Fibroblast of peridontal ligament (primary cell): Measurements from ENCODE around the gene AP3M1.
A peak's percentile ranks its signal among the peaks of the same experiment; 100 is the strongest.

Source experiments
- DNase-seq: peaks from one replicate; pipeline ENCODE4 v3.0.0-alpha.2; 2010; ENCODE audit errors: extremely low read depth

The AP3M1 gene

GRCh38 chr10:74114041-74114448, 36.6 kb downstream of the AP3M1 start:
- DNase-seq: no peak

DNA sequence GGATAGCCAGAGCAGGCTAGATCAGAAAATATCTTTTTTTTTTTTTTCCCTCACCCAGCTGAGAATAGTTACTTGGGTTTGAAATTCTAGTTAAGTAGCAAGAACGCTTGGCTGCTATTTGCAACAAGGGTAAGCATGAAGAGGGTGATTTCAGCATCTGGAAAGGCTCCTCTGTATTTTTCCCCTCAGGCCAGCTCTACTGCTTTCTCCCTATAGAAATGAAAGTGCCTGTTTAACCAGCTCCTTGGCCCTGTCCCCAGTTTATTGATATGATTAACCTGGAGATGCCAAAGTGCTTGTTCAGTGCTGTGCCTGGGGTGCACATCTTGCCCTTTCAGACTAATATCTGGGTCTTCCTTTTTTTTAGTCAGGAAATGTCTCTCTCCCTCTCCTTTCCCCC, 37.1 kb downstream of the AP3M1 start:
- peak; percentile 71 for DNase-seq

GRCh38 chr10:74111799-74112198, 38.8 kb downstream of the AP3M1 start:
- DNase-seq: no peak

DNA sequence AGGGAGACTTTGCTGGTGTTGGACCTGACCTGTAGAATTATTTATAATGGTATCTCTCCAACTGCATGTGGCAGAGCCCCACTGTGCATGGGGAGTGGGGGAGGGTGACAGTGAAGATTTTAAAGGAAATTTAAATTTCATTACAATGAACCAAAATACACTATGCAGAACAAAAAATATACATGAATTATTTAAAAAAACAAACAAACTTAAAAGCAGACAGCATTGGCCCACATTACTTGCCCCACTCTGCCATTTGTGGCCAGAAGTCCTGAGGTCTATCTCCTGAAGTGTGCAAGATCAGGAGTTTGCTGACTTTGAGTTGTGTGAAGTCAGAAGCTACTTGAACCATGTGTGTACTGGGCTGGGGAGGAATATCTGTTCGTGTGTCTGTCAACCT, 40.5 kb downstream of the AP3M1 start:
- no peak for DNase-seq

DNA sequence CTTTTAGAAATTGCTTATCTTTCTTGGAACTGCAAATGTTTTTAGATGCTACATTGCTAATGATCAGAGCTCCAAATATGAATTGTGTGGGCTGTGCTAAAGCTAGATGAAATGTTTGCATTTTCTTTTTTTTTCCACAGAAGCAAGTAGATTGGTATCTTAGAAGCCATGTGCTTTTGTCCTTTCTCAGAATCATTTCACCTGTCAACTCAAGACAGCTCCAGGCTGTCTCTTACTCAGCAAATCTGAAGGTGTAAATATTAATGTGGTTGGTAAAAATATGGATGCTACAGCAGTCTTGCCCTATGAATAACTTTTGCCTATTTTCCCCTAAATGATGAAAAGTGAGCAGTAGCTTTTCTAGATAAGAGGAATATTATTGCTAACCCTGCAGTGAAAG, 41.2 kb downstream of the AP3M1 start:
- no peak for DNase-seq

GRCh38 chr10:74107391-74107790, 43.2 kb downstream of the AP3M1 start:
- DNase-seq: no peak

- DNase-seq: no peak
Observed at GRCh38 chr10:74104996-74105395, 45.6 kb downstream of the AP3M1 start.

- DNase-seq: no peak
Observed at GRCh38 chr10:74104480-74104879, 46.1 kb downstream of the AP3M1 start.

- peak; percentile 48 for DNase-seq
Observed at GRCh38 chr10:74103560-74104258, 46.9 kb downstream of the AP3M1 start.

DNA sequence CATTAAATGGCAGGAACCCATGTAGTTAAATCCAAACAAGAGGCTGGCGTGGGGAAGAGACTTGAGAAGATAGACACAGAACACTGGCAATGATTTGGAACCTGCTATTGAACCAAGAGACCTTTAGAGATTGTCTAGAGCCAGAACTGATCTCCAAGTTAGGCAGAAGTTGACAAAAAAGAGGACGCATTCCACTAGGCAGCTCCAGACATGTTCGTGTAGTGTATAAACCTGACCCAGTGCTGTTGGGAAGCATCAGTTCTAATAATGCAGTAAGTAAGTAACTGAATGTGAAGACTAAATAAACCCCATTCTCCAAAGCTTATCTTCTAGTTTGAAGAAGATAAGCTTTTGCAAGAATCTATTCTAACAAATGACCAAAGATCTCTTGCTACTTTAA, 50.8 kb downstream of the AP3M1 start:
- no peak for DNase-seq

- no peak for DNase-seq
Observed at GRCh38 chr10:74099420-74099819, 51.2 kb downstream of the AP3M1 start.

GRCh38 chr10:74097776-74098175, 52.9 kb downstream of the AP3M1 start:
- no peak for DNase-seq

- DNase-seq: no peak
Observed at GRCh38 chr10:74096777-74097176, 53.9 kb downstream of the AP3M1 start.

- no peak for DNase-seq
Observed at GRCh38 chr10:74094231-74094630, 56.4 kb downstream of the AP3M1 start.

DNA sequence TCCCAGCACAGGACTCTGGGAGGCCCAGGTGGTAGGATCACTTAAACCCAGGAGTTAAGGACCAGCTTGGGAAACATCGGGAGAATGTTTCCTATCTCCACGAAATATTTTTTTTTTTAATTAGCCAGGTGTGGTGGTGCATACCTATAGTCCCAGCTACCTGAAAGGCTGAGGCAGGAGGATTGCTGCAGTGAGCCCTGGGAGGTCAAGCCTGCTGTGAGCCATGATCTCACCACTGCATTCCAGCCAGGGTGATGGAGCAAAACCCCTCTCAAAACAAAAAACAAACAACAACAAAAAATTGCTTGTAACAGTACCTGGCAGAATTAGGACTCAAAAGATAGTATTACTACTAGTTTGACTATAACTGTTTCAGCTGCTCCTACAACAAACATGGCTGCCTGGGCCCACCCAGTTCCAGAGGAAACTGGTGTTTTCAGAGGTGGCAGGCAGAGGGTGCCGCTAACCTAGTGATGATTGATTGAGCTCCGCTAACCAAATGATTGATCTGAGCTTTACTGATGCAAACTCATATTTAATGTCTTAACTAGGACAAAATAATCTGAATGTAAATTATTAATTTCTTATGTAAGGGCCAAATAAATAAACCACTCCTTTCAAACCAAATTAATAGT, 57.0 kb downstream of the AP3M1 start:
- DNase-seq: no peak

GRCh38 chr10:74092372-74092771, 58.3 kb downstream of the AP3M1 start:
- DNase-seq: no peak

- DNase-seq: no peak
Observed at GRCh38 chr10:74088722-74089121, 61.9 kb downstream of the AP3M1 start.

GRCh38 chr10:74086317-74086716, 64.3 kb downstream of the AP3M1 start:
- DNase-seq: no peak

- DNase-seq: no peak
Observed at GRCh38 chr10:74084955-74085354, 65.7 kb downstream of the AP3M1 start.

- DNase-seq: no peak
Observed at GRCh38 chr10:74083304-74083703, 67.3 kb downstream of the AP3M1 start.

DNA sequence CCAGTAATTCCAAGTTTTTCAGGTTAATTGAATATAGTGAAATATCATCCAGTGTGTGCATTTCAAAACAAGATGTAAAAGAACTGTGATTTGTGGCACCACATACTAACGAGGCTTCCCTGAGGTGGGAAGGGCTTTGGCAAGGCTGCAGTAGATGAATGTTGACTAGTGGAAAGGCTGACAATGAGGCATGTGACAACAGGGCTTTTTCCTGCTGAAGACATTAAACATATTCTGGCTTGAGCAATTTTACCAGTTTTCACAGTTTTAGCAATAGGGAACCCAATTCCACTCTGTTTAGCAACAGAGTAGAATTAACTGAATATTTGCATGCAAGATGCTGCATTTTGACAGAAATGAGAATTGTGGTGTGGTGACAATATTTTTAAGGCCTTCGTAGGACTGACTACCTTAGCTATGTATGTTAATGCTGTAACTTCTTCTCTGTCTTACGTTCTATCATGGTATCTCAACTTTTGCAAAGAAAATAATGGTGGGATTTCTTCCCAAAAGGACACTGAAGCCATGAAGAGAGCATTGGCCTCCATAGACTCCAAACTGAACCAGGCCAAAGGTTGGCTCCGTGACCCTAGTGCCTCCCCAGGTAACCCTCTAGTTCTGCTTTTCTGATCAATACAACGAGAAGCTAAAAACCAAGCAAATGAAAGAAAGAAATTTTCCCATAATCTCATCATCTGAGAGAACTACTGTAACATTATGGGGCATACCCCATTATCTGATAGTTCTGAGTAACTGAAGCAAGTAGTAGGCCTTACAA, 68.5 kb downstream of the AP3M1 start:
- no peak for DNase-seq

DNA sequence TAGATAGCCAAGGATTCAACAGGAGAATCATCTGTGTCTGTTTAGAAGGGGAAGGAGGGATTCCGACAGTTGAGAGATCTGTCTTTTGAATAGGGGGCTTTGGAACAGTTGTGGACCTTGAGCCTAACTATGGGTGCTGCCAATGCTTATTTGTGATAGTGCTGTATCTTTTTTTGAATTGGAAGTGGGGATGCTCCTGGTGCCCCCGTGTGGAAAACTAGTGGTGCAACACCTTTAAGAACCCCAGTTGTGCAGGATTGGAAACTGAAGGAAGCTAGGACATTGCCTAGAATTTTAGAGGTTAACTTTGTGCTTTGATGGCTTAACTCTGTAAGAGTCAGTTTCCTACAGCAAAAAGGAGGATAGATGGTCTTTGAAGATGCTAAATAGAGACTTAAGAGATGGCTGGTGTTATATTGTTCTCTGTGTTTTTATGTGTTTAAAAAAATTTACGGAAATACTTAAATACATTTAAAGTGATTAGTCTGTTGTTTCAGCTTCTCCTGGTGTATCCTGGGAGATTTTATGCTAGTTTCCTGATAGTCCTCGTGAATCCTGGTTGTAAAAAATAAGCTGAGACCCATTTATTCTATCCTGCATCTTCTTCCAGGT, 69.3 kb downstream of the AP3M1 start:
- peak; percentile 77 for DNase-seq
